Adrenal gland (tissue), 12 donors: Measurements from ENCODE around the gene IL17RD. TPM values are rescaled to one million over a fixed set of nuclear protein-coding genes. Genes with fewer than 3 reads are reported as not detected.

ENCODE experiments used
- DNase-seq, 7 donors: peaks; one replicate each; pipeline ENCODE4 v3.0.0-alpha.2; 2019 to 2020
- H3K27ac ChIP-seq, 5 donors: fragments of 200-600 bp; sonication (generic) in 4 of 5; 1 replicate in 3 of 5; 2 replicates in 2 of 5; pipeline versions ENCODE4 v1.5.1 to v1.8.0; 2016 to 2020; ENCODE audit warnings: mild to moderate bottlenecking in 1 of 5
- H3K27me3 ChIP-seq: fragments of 200-600 bp; 2 replicates; pipeline ENCODE4 v1.8.0; 2021
- H3K36me3 ChIP-seq, 2 donors: fragments of 200-600 bp; replicated peaks in 1 of 2; 1 replicate in 1 of 2; 2 replicates in 1 of 2; pipeline versions ENCODE4 v1.5.1 to v1.8.0; 2018 to 2022
- H3K4me1 ChIP-seq, 2 donors: fragments of 200-600 bp; replicated peaks in 1 of 2; 1 replicate in 1 of 2; 2 replicates in 1 of 2; pipeline versions ENCODE4 v1.5.1 to v1.8.0; 2018 to 2021
- H3K4me3 ChIP-seq, 4 donors: fragments of 200-600 bp; sonication (generic) in 3 of 4; one replicate each; pipeline ENCODE4 v1.5.1; 2016 to 2018
- H3K9me3 ChIP-seq, 3 donors: fragments of 200-600 bp; sonication (generic) in 1 of 3; replicated peaks in 1 of 3; 1 replicate in 2 of 3; 2 replicates in 1 of 3; pipeline versions ENCODE4 v1.5.1 to v1.8.0; 2016 to 2021
- CTCF ChIP-seq, 6 experiments: fragments of 450-650 bp in 4 of 6; fragments of 200-600 bp in 2 of 6; sonication (generic) in 1 of 6; IDR thresholded peaks; 1 replicate in 5 of 6; 2 replicates in 1 of 6; pipeline versions ENCODE4 v1.5.1 to v1.8.0; 2016 to 2021; ENCODE audit warnings: antibody characterized with exemption in 6 of 6, mild to moderate bottlenecking in 2 of 6, moderate library complexity in 1 of 6
- POLR2A ChIP-seq, 2 donors: fragments of 450-650 bp; IDR thresholded peaks; one replicate each; pipeline ENCODE4 v1.6.1; 2017; ENCODE audit warnings: antibody characterized with exemption in 2 of 2, mild to moderate bottlenecking in 2 of 2, moderate library complexity in 1 of 2
- WGBS, 4 donors: extraction: QIAGEN DNeasy Blood & Tissue Kit in 2 of 4; methylation state at CpG; one replicate each; pipeline versions ENCODE4 v1.1.5 to v1.1.7; 2013 to 2017; 5-methylcytosine and 5-hydroxymethylcytosine counted together
- intact Hi-C, 2 donors: fragments of 100-400 bp; cut with DNase I; formaldehyde crosslinking; loops; one replicate each; pipeline versions ENCODE4 v1.14.1 to v1.15.0; 2022 to 2023
- polyA plus RNA-seq, 3 donors: library from polyadenylated mRNA; stranded (reverse); fragments of 200-250 nt in 2 of 3; fragments of 350-450 nt in 1 of 3; fragmentation: Illumina TruSeq in 1 of 3; extraction: RNeasy Lipid Tissue Mini Kit (QIAGEN cat#74804) in 1 of 3; gene quantifications; one replicate each; pipeline ENCODE4 v1.2.3, GENCODE V29; 2013 to 2014
- total RNA-seq, 9 donors: library from RNA; depleted of rRNA in 4 of 9; stranded (reverse); fragments of >200 nt in 4 of 9; fragments of 120-200 nt in 1 of 9; fragmentation: NEBNext Ultra II Directional in 1 of 9; extraction: Animal tissue kit (Norgen Biotek cat#: 25700) in 1 of 9; gene quantifications; one replicate each; pipeline versions ENCODE4 v1.1.0 to v1.2.4, GENCODE V29; 2013 to 2023
- donor health status: healthy with polysubstance abuse.
- donor health status: Bipolar disorder and iron deficiency.
- donor health status: DM: yes; HTN: yes; CAD: no.
- donor health status: DM: no; HTN: no; CAD: no.
- donor health status: DM: no; HTN: no; CAD: no.
- donor health status: DM: yes; HTN: yes; CAD: no.

The IL17RD gene
- total and polyA plus RNA-seq, 12 donors: 0.44 to 7.1 (median 1.5) TPM

- H3K4me3 ChIP-seq: no peak overlapping the region
- H3K27ac ChIP-seq: no peak overlapping the region
- H3K36me3 ChIP-seq: no peaks in the 10 kb centered on the region
These were observed 14.1 kb downstream of the IL17RD start for GRCh38 chr3:57151021-57151449.

GRCh38 chr3:57150113-57150581, 15.0 kb downstream of the IL17RD start:
- Histone ChIP-seq H3K27ac (no peak overlapping the region), H3K4me1 (no peaks in the 10 kb centered on the region), H3K9me3 (no peaks in the 10 kb centered on the region), H3K27me3 (no peaks in the 10 kb centered on the region), H3K4me3 (no peak overlapping the region), H3K36me3 (no peaks in the 10 kb centered on the region)
- TF ChIP-seq CTCF (IDR thresholded peaks at IDR 0.05) (no peak), POLR2A (IDR thresholded peaks at IDR 0.05) (no peak)
- peak in 1 of 7 donors; percentile 41 for DNase-seq
- WGBS, 4 donors: 67 to 83% (median 72%) methylated on average over 7 of the region's 7 CpGs
- intact Hi-C loops: no loop called here

More at GRCh38 chr3:57151021-57151449, 14.1 kb downstream of the IL17RD start:
- WGBS, 4 donors: 66 to 72% (median 71%) methylated on average over 2 of the region's 2 CpGs
- Histone ChIP-seq H3K4me1 (no peaks in the 10 kb centered on the region), H3K9me3 (no peaks in the 10 kb centered on the region), H3K27me3 (no peaks in the 10 kb centered on the region)
- intact Hi-C loops: no loop called here
- no peak for DNase-seq
- TF ChIP-seq CTCF (IDR thresholded peaks at IDR 0.05) (no peak), POLR2A (IDR thresholded peaks at IDR 0.05) (no peak)

GRCh38 chr3:57147071-57147470, 18.1 kb downstream of the IL17RD start:
- 72 to 80% (median 78%) methylated on average over 2 of the region's 2 CpGs for WGBS, 4 donors
- Histone ChIP-seq H3K27me3 (no peaks in the 10 kb centered on the region), H3K36me3 (no peaks in the 10 kb centered on the region), H3K4me1 (peaks cover 0 to 1% of the 10 kb centered on the region in 2 donors), H3K4me3 (no peak overlapping the region), H3K27ac (no peak overlapping the region), H3K9me3 (no peaks in the 10 kb centered on the region)
- DNase-seq: no peak
- TF ChIP-seq CTCF (IDR thresholded peaks at IDR 0.05) (no peak), POLR2A (IDR thresholded peaks at IDR 0.05) (no peak)
- intact Hi-C loops: no loop called here

- Histone ChIP-seq H3K27me3 (no peaks in the 10 kb centered on the region), H3K36me3 (no peaks in the 10 kb centered on the region), H3K9me3 (no peaks in the 10 kb centered on the region), H3K4me1 (peaks cover 0 to 7% of the 10 kb centered on the region in 2 donors), H3K27ac (no peak overlapping the region), H3K4me3 (no peak overlapping the region)
- intact Hi-C loops: no loop called here
- no peak for TF ChIP-seq CTCF (IDR thresholded peaks at IDR 0.05)
- TF ChIP-seq POLR2A (IDR thresholded peaks at IDR 0.05): no peak
- DNase-seq: no peak
- 90 to 95% (median 92%) methylated on average over 13 of the region's 13 CpGs for WGBS, 4 donors
These were observed 19.3 kb downstream of the IL17RD start for GRCh38 chr3:57145852-57146251.
